Kidney (tissue), 2 donors: ENCODE results near the gene SULT1C4. TPM values are rescaled to one million over a fixed set of nuclear protein-coding genes. Genes with fewer than 3 reads are reported as not detected.

Source experiments
- polyA plus RNA-seq: library from polyadenylated mRNA; stranded (reverse); fragments of 350-450 nt; fragmentation: Illumina TruSeq; extraction: RNeasy Lipid Tissue Mini Kit (QIAGEN cat#74804); gene quantifications from one replicate; pipeline ENCODE4 v1.2.3, GENCODE V29; 2014; ENCODE audit warnings: low read depth, low replicate concordance; ENCODE audit not compliant: insufficient read depth
- total RNA-seq: library from RNA; stranded (reverse); fragmentation: NEBNext Ultra II Directional; extraction: Animal tissue kit (Norgen Biotek cat#: 25700); gene quantifications from one replicate; pipeline ENCODE4 v1.2.1, GENCODE V29; 2021
- donor health status: DM: yes; HTN: yes; CAD: no.

The SULT1C4 gene
- total and polyA plus RNA-seq, 2 donors from 2014 or later: 7.1 to 24.7 TPM

Other genes starting within 250 kb of the SULT1C4 start
- not detected for gene SULT1C3, start 138.0 kb upstream of the SULT1C4 start, total RNA-seq
- gene SULT1C3, start 138.0 kb upstream of the SULT1C4 start, polyA plus RNA-seq: not detected
- 67.4 TPM for gene SULT1C2, start 89.1 kb upstream of the SULT1C4 start, total RNA-seq
- 117 TPM for gene SULT1C2, start 89.1 kb upstream of the SULT1C4 start, polyA plus RNA-seq
- gene GCC2, start 71.3 kb downstream of the SULT1C4 start, total RNA-seq: 74.5 TPM
- gene GCC2, start 71.3 kb downstream of the SULT1C4 start, polyA plus RNA-seq: 9.5 TPM
- gene LIMS1, start 156.5 kb downstream of the SULT1C4 start, total RNA-seq: 65.1 TPM
- gene LIMS1, start 156.5 kb downstream of the SULT1C4 start, polyA plus RNA-seq: 14.4 TPM